Osteocyte (in vitro differentiated cells): ENCODE data around the gene ATN1. TPM values are rescaled to one million over a fixed set of nuclear protein-coding genes. Genes with fewer than 3 reads are reported as not detected.

Experiments used
- DNase-seq: peaks from one replicate; pipeline ENCODE4 v3.0.0; 2021; ENCODE audit warnings: mixed read lengths; ENCODE audit not compliant: unreplicated experiment; ENCODE audit errors: extremely low spot score
- H3K27ac Mint-ChIP-seq: one replicate; pipeline ENCODE4 v1.8.0; 2021; ENCODE audit warnings: mild to moderate bottlenecking, mixed read lengths; ENCODE audit not compliant: unreplicated experiment
- H3K27me3 Mint-ChIP-seq: one replicate; pipeline ENCODE4 v1.8.0; 2021; ENCODE audit warnings: mixed read lengths; ENCODE audit not compliant: unreplicated experiment
- H3K36me3 Mint-ChIP-seq: one replicate; pipeline ENCODE4 v1.8.0; 2021; ENCODE audit warnings: mixed read lengths; ENCODE audit not compliant: unreplicated experiment
- H3K4me1 Mint-ChIP-seq: one replicate; pipeline ENCODE4 v1.8.0; 2021; ENCODE audit warnings: mixed read lengths; ENCODE audit not compliant: unreplicated experiment
- H3K4me3 Mint-ChIP-seq: one replicate; pipeline ENCODE4 v1.8.0; 2021; ENCODE audit warnings: mild to moderate bottlenecking, moderate library complexity, mixed read lengths; ENCODE audit not compliant: unreplicated experiment
- H3K9me3 Mint-ChIP-seq: one replicate; pipeline ENCODE4 v1.8.0; 2021; ENCODE audit warnings: mixed read lengths; ENCODE audit not compliant: unreplicated experiment
- total RNA-seq: library from RNA; stranded (reverse); gene quantifications from 2 replicates; pipeline ENCODE4 v1.2.1, GENCODE V29; 2021
- TF ChIP-seq, protein P1 (sequence below): fragments of 200-600 bp; sonication (generic); IDR thresholded peaks from 2 replicates; pipeline ENCODE4 v1.5.0; 2021; ENCODE audit warnings: antibody characterized with exemption, mild to moderate bottlenecking, moderate library complexity

The ATN1 gene
- total RNA-seq, 1 donor from 2014 or later: 123 TPM

GRCh38 chr12:6975297-6976032, 47.7 kb downstream of the ATN1 start:
- TF ChIP-seq, protein P1, sequence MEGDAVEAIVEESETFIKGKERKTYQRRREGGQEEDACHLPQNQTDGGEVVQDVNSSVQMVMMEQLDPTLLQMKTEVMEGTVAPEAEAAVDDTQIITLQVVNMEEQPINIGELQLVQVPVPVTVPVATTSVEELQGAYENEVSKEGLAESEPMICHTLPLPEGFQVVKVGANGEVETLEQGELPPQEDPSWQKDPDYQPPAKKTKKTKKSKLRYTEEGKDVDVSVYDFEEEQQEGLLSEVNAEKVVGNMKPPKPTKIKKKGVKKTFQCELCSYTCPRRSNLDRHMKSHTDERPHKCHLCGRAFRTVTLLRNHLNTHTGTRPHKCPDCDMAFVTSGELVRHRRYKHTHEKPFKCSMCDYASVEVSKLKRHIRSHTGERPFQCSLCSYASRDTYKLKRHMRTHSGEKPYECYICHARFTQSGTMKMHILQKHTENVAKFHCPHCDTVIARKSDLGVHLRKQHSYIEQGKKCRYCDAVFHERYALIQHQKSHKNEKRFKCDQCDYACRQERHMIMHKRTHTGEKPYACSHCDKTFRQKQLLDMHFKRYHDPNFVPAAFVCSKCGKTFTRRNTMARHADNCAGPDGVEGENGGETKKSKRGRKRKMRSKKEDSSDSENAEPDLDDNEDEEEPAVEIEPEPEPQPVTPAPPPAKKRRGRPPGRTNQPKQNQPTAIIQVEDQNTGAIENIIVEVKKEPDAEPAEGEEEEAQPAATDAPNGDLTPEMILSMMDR: no peak
- Mint-ChIP-seq H3K9me3 (no peaks in the 10 kb centered on the region), H3K4me3 (no peak overlapping the region), H3K27ac (peak overlapping the region; percentile 28), H3K27me3 (no peaks in the 10 kb centered on the region), H3K36me3 (peaks cover 28% of the 10 kb centered on the region), H3K4me1 (peaks cover 19% of the 10 kb centered on the region)
- no peak for DNase-seq

GRCh38 chr12:6977653-6978052, 49.9 kb downstream of the ATN1 start:
- H3K27me3 Mint-ChIP-seq: no peaks in the 10 kb centered on the region
- peaks cover 3% of the 10 kb centered on the region for H3K4me1 Mint-ChIP-seq
- DNase-seq: no peak
- TF ChIP-seq, protein P1: no peak
- no peak overlapping the region for H3K4me3 Mint-ChIP-seq
- H3K9me3 Mint-ChIP-seq: no peaks in the 10 kb centered on the region
- H3K36me3 Mint-ChIP-seq: peaks cover 32% of the 10 kb centered on the region
- no peak overlapping the region for H3K27ac Mint-ChIP-seq

GRCh38 chr12:6978188-6978587, 50.4 kb downstream of the ATN1 start:
- H3K36me3 Mint-ChIP-seq: peaks cover 34% of the 10 kb centered on the region
- no peak for DNase-seq
- H3K4me3 Mint-ChIP-seq: no peak overlapping the region
- H3K27ac Mint-ChIP-seq: no peak overlapping the region
- no peaks in the 10 kb centered on the region for H3K27me3 Mint-ChIP-seq
- TF ChIP-seq, protein P1: no peak
- H3K9me3 Mint-ChIP-seq: no peaks in the 10 kb centered on the region
- peaks cover 2% of the 10 kb centered on the region for H3K4me1 Mint-ChIP-seq

- Mint-ChIP-seq H3K36me3 (peaks cover 36% of the 10 kb centered on the region), H3K9me3 (no peaks in the 10 kb centered on the region), H3K4me1 (peaks cover 2% of the 10 kb centered on the region), H3K4me3 (no peak overlapping the region), H3K27me3 (no peaks in the 10 kb centered on the region), H3K27ac (no peak overlapping the region)
- no peak for DNase-seq
- TF ChIP-seq, protein P1: no peak
These were observed 50.9 kb downstream of the ATN1 start for GRCh38 chr12:6978611-6979011.

- TF ChIP-seq, protein P1: no peak
- Mint-ChIP-seq H3K9me3 (no peaks in the 10 kb centered on the region), H3K4me1 (no peaks in the 10 kb centered on the region), H3K27me3 (no peaks in the 10 kb centered on the region), H3K4me3 (no peak overlapping the region), H3K36me3 (peaks cover 36% of the 10 kb centered on the region), H3K27ac (no peak overlapping the region)
- no peak for DNase-seq
These were observed 51.3 kb downstream of the ATN1 start for GRCh38 chr12:6979021-6979420.
